Esophagus squamous epithelium (tissue), 4 donors: ENCODE measurements around the gene TSPAN11.

Experiments
- POLR2A ChIP-seq, 4 donors: fragments of 450-650 bp; IDR thresholded peaks; one replicate each; pipeline ENCODE4 v1.6.1; 2017; ENCODE audit warnings: antibody characterized with exemption in 4 of 4, mild to moderate bottlenecking in 4 of 4, moderate library complexity in 3 of 4
- TF ChIP-seq, protein P1 (sequence below), 6 experiments: fragments of 450-650 bp in 4 of 6; fragments of 200-600 bp in 2 of 6; sonication (generic) in 2 of 6; IDR thresholded peaks; one replicate each; pipeline ENCODE4 v1.5.1; 2016 to 2019; ENCODE audit warnings: antibody characterized with exemption in 6 of 6, mild to moderate bottlenecking in 4 of 6, moderate library complexity in 4 of 6

GRCh38 chr12:31008241-31008761 is 81.8 kb downstream of the TSPAN11 start:
- TF ChIP-seq, protein P1, sequence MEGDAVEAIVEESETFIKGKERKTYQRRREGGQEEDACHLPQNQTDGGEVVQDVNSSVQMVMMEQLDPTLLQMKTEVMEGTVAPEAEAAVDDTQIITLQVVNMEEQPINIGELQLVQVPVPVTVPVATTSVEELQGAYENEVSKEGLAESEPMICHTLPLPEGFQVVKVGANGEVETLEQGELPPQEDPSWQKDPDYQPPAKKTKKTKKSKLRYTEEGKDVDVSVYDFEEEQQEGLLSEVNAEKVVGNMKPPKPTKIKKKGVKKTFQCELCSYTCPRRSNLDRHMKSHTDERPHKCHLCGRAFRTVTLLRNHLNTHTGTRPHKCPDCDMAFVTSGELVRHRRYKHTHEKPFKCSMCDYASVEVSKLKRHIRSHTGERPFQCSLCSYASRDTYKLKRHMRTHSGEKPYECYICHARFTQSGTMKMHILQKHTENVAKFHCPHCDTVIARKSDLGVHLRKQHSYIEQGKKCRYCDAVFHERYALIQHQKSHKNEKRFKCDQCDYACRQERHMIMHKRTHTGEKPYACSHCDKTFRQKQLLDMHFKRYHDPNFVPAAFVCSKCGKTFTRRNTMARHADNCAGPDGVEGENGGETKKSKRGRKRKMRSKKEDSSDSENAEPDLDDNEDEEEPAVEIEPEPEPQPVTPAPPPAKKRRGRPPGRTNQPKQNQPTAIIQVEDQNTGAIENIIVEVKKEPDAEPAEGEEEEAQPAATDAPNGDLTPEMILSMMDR (IDR thresholded peaks at IDR 0.05) = no peak
- TF ChIP-seq POLR2A (IDR thresholded peaks at IDR 0.05) = no peak
